Smooth muscle cell of the coronary artery (primary cell): ENCODE data around the gene ZNF99. TPM values are rescaled to one million over a fixed set of nuclear protein-coding genes. Genes with fewer than 3 reads are reported as not detected.

Experiments
- total RNA-seq: library from RNA; depleted of rRNA; stranded (reverse); fragments of >200 nt; gene quantifications from 2 replicates; pipeline ENCODE4 v1.2.3, GENCODE V29; 2014; ENCODE audit warnings: low replicate concordance

The ZNF99 gene
- total RNA-seq = not detected in 2 replicates

GRCh38 chr19:22783651-22784410 lies at the start of gene ZNF99:
Gene ZNF99 (minus strand): TSS chr19:22784151. CDS start chr19:22784016, 135 bp downstream.

GRCh38 chr19:22832031-22832762 lies 48.2 kb upstream of the ZNF99 start, which contains the start of gene ZNF723:
Gene ZNF723 (plus strand): TSS chr19:22832291. CDS start chr19:22832380, 89 bp downstream.

Other genes with a start within 250 kb of the ZNF99 start
- gene ZNF492, start 149.8 kb downstream of the ZNF99 start, total RNA-seq = 0.12 and 0.38 TPM in 2 replicates
- not detected in 2 replicates for gene ZNF723, start 48.1 kb upstream of the ZNF99 start, total RNA-seq
- 0.12 and 0.23 TPM in 2 replicates for gene ZNF728, start 219.0 kb upstream of the ZNF99 start, total RNA-seq